Stimulated activated CD8-positive, alpha-beta memory T cell treated with anti-CD3 and anti-CD28 coated beads, Interleukin-15, amount 100 ng/mL, for 4 hours (primary cell): ENCODE measurements around the gene RPP21.

Experiments used
- DNase-seq, 2 donors: peaks; one replicate each; pipeline ENCODE4 v3.0.0-alpha.2; 2020; ENCODE audit warnings: low read depth in 2 of 2

RPP21 gene

DNA sequence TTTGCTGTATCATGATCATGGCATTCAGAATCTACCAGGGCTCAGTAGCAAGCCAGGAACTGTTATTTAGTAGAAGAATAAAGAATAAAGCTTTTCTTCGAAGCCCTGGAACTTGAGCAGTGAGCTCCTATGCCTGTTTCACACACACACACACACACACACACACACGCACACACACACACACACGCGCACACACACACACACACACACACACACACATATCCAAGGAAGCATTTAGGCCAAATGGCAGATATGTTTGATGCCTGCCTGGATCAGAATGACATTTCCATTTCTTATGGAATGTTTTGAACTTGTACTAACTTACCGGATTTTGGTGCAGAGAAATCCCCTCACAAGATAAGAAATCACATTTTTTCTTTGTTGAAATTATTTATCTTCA lies 35.5 kb downstream of the RPP21 start:
- no peak for DNase-seq

DNA sequence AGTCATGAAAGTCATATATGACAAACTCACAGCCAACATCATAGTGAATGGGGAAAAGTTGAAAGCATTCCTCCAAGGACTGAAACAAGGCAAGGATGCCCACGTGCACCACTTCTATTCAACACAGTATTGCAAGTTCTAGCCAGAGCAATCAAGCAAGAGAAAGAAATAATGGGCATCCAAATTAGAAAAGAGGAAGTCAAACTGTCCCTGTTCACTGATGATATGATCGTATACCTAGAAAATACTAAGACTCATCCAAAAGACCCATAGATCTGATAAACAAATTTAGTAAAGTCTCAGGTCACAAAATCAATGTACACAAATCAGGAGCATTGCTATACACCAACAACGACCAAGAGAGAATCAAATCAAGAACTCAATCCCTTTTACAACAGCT lies 41.2 kb downstream of the RPP21 start:
- no peak for DNase-seq

DNA sequence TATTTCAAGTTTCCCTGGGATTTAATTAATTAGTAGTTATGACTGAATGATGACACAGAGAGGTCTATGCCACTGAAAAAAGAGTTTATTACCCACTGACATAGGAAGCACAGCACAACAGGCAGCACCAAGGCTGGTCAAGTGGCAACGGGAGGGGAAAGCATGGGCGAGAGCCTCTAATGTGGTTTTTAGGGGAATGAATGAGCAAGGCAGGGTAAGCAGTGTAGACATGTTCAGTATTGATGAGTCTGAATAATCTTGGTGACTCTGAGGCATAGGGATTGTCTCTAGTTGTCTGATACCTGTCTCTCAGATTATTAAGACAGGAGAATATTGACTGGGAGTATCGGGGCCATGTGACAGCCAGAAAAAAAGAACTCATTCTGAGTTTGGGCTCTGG lies 46.3 kb downstream of the RPP21 start:
- no peak for DNase-seq

DNA sequence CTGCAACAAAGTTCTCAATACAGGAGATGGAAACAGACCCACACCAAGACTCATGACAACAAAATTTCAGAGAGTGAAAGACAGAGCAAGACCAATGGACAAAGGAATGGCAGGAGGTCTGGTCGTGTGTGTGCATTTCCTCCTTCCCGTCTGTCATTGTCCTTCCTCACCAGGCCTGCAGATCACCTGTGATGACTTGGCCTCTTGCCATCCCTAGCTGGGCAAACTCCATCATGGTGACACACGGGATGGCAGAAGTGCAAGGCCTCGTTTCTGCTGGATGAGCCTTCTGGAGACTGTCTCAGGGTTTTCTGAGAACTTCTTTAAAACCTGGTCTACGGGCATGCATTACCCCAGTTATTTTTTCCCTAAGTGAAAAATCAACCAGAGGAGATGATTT lies 49.2 kb downstream of the RPP21 start:
- DNase-seq, result no peak
